Measurements from ENCODE around the gene IGFL4. TPM values are rescaled to one million over a fixed set of nuclear protein-coding genes. Genes with fewer than 3 reads are reported as not detected.

Gene IGFL4
- total and polyA plus RNA-seq, 2 of the 8 experiments (the other 6 are each of a cell fraction or from before 2014, with no cell fraction given) = 0.05 to 0.11 TPM

DNA sequence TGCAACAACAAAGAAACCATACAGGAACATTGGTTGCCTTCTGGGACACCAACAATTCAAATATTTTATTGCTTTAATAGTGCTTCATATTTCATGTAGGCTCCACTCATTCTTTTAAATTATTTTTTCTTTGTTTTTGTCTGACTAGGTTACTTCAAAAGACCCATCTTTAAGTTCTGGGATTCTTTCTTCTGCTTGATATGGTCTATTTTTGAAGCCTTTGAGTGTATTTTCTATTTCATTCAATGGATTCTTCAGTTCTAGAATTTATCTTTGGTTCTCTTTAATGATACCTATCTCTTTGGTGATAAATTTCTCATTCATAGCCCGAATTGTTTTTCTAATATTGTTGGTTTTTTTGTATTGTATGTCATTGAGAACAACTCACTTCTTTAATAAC, 45.1 kb upstream of the IGFL4 start:
- Histone ChIP-seq H2BK20ac (ENCODE audit: low read length) (no peak overlapping the region), H3K36me3 (ENCODE audit: control insufficient read depth in 2 of 4, insufficient read depth in 4 of 4, low read length in 3 of 4) (no peaks in the 10 kb centered on the region), H3K4me2 (ENCODE audit: insufficient read depth in 1 of 2, low read depth in 2 of 2, low read length in 2 of 2) (no peak overlapping the region), H2AK5ac (ENCODE audit: low read depth, low read length) (no peak overlapping the region), H3K9ac (replicated peaks in 1 of 4; ENCODE audit: extremely low read depth in 1 of 4, low read depth in 3 of 4, low read length in 3 of 4) (no peak overlapping the region), H3K79me1 (ENCODE audit: low read depth, low read length) (no peaks in the 10 kb centered on the region), H3K14ac (ENCODE audit: insufficient read length) (no peak overlapping the region), H2BK120ac (replicated peaks; ENCODE audit: low read depth, low read length) (no peak overlapping the region), H3K4me3 (ENCODE audit: extremely low read depth in 1 of 4, insufficient read depth in 2 of 4, low read depth in 3 of 4, low read length in 4 of 4) (no peak overlapping the region), H4K5ac (ENCODE audit: insufficient read length, low read depth, low read length) (no peak overlapping the region), H3K23ac (ENCODE audit: insufficient read length) (no peak overlapping the region), H4K8ac (ENCODE audit: extremely low read depth, insufficient read depth, low read length) (no peak overlapping the region), H3K27me3 (replicated peaks in 1 of 4; ENCODE audit: control insufficient read depth in 3 of 4, extremely low read depth in 1 of 4, insufficient read depth in 3 of 4, low read length in 3 of 4) (no peaks in the 10 kb centered on the region), H2BK12ac (ENCODE audit: low read depth, low read length) (no peak overlapping the region), H3K4me1 (replicated peaks in 1 of 4; ENCODE audit: control insufficient read depth in 3 of 4, insufficient read depth in 4 of 4, low read length in 3 of 4) (peaks cover 0 to 3% (median 0%) of the 10 kb centered on the region in 4 experiments; a peak in 1 of 7 replicates), H3K23me2 (ENCODE audit: low read depth, low read length) (no peaks in the 10 kb centered on the region), H2AFZ (ENCODE audit: low read length) (no peak overlapping the region), H4K91ac (replicated peaks; ENCODE audit: insufficient read length, low read length) (no peak overlapping the region), H3K18ac (ENCODE audit: extremely low read depth, low read length) (no peak overlapping the region), H3K27ac (ENCODE audit: low read depth, low read length) (no peak overlapping the region), H3K56ac (replicated peaks; ENCODE audit: insufficient read length, low read depth, low read length) (no peak overlapping the region), H4K20me1 (replicated peaks in 1 of 2; ENCODE audit: control insufficient read depth in 1 of 2, insufficient read depth in 2 of 2, low read length in 2 of 2) (no peaks in the 10 kb centered on the region), H2BK5ac (ENCODE audit: low read depth, low read length) (no peak overlapping the region), H3K79me2 (ENCODE audit: control insufficient read depth in 1 of 2, insufficient read depth in 2 of 2, low read length in 2 of 2) (no peaks in the 10 kb centered on the region), H3K9me3 (ENCODE audit: insufficient read depth in 2 of 2, low read depth in 1 of 2, low read length in 1 of 2) (no peaks in the 10 kb centered on the region), H3K4ac (replicated peaks; ENCODE audit: insufficient read length, low read depth, low read length) (no peak overlapping the region), H2BK15ac (ENCODE audit: low read length) (no peak overlapping the region)
- CTCF ChIA-PET (ENCODE audit: partially characterized antibody) = interaction anchor here (1.0 to 2.2 kb wide), 2 partner anchors 9 to 103 kb away, joined by 3 to 10 read pairs; no protein-coding TSS in a partner anchor
- 76% methylated on average over 1 of the region's 1 CpG; no CpG with 5 or more reads in 1 of the 2 experiments for WGBS, 2 experiments (ENCODE audit: extremely low coverage in 1 of 2, insufficient coverage in 1 of 2, insufficient read length in 1 of 2, insufficient replicate concordance in 2 of 2, low coverage in 1 of 2, low lambda C conversion rate in 2 of 2, missing lambda C conversion rate in 1 of 2)
- no peak for DNase-seq (ENCODE audit: low read depth in 1 of 2, low spot score in 2 of 2)
- POLR2A ChIA-PET (ENCODE audit: partially characterized antibody) = no interaction called here
- FAIRE-seq = no peak
- TF ChIP-seq RXRA (IDR thresholded peaks at IDR 0.05; ENCODE audit: insufficient read depth, low read depth, low read length) (no peak), EZH2 (IDR thresholded peaks at IDR 0.05; ENCODE audit: low read depth, low read length, severe bottlenecking) (no peak), CTBP2 (IDR thresholded peaks at IDR 0.05; ENCODE audit: borderline replicate concordance, insufficient read depth, insufficient read length, low read length) (no peak), EP300 (IDR thresholded peaks at IDR 0.05; ENCODE audit: borderline replicate concordance in 1 of 2, low read depth in 2 of 2, low read length in 2 of 2) (no peak), BACH1 (IDR thresholded peaks at IDR 0.05; ENCODE audit: low read length) (no peak), CHD1 (IDR thresholded peaks at IDR 0.05; ENCODE audit: low read depth, low read length) (no peak)
